Fibroblast of mammary gland (primary cell): ENCODE results near the gene RTKN2.
"Not testable (repeated sequence)": the region's sequence is repeated elsewhere in the genome, so short reads cannot be mapped to it uniquely, and the experiment has no call there.

ENCODE experiments used
- DNase-seq: peaks from one replicate; pipeline ENCODE4 v3.0.0-alpha.2; 2010; ENCODE audit warnings: low read depth
- H3K4me3 ChIP-seq: 2 replicates; pipeline ENCODE4 v1.5.1; 2011; ENCODE audit warnings: low read depth, mild to moderate bottlenecking, low read length, moderate library complexity; ENCODE audit not compliant: control insufficient read depth
- TF ChIP-seq, protein P1 (sequence below): conservative IDR thresholded peaks from 2 replicates; pipeline ENCODE4 v1.5.1; 2011; ENCODE audit warnings: low read depth, low read length, inconsistent platforms; ENCODE audit not compliant: control insufficient read depth, insufficient read depth

The RTKN2 gene

DNA sequence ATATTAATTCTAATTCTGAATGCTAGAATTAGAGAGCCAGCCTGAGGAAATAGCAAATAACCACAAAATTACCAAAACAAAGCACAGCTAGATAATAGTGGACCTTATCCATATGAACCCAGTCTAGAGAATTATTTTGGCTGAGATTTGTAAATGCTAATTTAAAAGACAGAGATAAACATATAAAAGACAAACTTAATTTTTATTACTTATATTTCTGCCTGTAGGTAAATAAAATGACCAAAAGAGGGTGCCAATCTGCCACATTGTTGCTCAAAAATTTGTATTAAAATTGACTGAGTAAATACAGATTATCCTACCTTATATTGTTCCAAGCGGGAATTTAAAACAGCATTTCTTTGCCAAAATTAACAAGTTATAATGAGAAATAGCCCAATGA is 20.2 kb downstream of the RTKN2 start:
- TF ChIP-seq, protein P1, sequence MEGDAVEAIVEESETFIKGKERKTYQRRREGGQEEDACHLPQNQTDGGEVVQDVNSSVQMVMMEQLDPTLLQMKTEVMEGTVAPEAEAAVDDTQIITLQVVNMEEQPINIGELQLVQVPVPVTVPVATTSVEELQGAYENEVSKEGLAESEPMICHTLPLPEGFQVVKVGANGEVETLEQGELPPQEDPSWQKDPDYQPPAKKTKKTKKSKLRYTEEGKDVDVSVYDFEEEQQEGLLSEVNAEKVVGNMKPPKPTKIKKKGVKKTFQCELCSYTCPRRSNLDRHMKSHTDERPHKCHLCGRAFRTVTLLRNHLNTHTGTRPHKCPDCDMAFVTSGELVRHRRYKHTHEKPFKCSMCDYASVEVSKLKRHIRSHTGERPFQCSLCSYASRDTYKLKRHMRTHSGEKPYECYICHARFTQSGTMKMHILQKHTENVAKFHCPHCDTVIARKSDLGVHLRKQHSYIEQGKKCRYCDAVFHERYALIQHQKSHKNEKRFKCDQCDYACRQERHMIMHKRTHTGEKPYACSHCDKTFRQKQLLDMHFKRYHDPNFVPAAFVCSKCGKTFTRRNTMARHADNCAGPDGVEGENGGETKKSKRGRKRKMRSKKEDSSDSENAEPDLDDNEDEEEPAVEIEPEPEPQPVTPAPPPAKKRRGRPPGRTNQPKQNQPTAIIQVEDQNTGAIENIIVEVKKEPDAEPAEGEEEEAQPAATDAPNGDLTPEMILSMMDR = peak; percentile 47
- peak; percentile 49 for DNase-seq
- no peak overlapping the region for H3K4me3 ChIP-seq

DNA sequence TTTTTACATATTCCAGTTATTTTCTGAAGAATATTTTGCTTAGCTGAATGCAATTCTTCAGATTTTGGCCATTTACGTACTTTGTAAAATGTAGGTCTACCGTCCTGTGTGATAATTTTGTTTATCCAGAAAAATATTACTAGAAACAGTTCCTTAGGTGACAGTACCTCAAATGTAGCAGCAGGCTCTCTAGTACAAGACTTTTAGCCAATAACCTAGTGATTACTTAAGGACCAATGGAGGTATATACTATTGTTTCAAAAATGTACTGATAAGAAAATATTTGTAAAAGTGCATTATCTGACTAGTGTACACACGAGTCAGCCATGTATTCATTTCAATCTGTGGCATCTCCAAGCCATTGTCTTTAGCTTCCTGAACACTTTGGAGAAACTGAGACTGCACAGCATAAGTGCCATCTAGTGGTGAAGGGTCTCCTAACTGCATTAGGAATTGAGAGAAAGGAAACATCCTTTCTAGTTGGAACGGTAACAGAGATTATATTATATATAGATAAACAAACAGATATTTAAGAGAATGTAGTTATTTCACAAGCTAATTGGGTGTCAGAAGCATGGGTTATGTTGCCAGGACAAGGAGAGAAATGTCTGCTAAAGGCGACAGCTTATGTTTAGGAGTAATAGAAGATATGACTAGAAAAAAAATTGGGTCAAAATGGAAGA is 23.7 kb downstream of the RTKN2 start:
- TF ChIP-seq, protein P1 = peak; percentile 98
- DNase-seq = peak; percentile 84
- peak overlapping the region; percentile 8 for H3K4me3 ChIP-seq

DNA sequence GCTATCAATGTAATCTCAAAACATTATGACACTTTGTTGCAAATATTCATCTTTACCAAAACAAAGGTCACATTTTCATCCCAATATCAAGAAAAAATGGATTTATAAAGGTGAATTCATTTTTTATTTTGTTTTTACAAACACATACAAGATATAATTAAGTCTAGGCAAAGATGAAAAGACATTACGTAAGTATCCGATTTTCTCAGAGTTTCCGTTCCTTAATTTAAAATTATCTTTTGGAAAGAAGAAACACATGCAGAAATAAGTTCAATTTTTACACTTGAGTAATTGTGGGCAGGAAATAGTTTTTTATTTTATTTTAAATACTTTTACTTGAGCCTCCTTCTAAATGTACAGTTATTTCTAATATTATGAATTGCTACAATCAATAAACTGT is 24.6 kb downstream of the RTKN2 start:
- no peak for DNase-seq
- TF ChIP-seq, protein P1 = no peak
- peak overlapping the region; percentile 55 for H3K4me3 ChIP-seq

DNA sequence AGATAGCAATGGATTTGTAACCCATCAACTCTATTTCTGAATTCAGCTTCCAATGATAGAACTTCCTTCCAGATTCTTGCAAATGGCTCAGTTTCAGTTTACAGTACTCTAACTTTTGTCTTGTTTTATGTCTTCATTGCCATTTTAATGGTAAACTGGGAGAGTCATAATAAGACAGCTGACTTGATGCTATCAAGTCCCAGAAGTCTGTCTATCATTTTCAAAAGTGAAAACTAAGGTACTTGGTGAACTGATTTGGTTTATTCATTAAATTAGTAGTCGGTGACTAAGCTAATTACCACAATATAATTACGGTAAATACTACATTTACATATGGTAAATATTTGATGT is 25.0 kb downstream of the RTKN2 start:
- TF ChIP-seq, protein P1 = no peak
- H3K4me3 ChIP-seq = peak overlapping the region; percentile 55
- DNase-seq = no peak

DNA sequence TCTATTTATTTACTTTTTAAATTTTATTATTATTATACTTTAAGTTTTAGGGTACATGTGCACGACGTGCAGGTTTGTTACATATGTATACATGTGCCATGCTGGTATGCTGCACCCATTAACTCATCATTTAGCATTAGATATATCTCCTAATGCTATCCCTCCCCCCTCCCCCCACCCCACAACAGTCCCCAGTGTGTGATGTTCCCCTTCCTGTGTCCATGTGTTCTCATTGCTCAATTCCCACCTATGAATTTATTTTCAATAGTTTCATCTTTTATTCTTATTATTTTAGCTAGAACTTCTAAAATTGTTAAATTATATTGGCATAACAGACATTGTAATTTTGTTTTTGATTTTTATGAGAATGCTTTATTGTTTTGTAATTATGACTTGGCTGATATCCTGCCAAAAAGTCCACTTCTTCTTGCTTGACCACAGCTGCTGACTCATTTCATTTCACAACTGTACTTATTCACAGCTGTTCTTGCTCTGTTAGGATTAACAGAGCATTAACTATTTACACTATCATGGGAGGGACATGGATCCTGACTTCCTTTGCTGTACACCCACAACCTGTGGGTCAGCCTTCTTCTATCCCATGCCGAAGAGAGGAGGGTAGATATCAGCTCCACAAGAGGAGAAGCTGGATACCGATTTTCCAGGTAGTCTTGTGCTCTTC is 25.5 kb downstream of the RTKN2 start:
- H3K4me3 ChIP-seq = peak overlapping the region; percentile 55
- DNase-seq = peak; percentile 97

DNA sequence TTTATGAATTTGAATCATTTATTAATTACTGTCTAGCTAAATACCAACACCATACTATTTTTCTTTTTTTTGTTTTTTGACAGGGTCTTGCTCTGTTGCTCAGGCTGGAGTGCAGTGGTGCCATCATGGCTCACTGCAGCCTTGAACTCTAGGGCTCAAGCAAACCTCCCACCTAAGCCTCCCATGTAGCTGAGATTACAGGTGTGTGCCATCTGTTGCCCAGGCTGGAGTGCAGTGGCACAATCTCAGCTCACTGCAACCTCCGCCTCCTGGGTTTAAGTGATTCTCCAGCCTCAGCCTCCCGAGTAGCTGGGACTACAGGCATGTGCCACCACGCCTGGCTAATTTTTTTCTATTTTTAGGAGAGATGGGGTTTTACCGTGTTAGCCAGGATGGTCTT is 27.1 kb downstream of the RTKN2 start:
- not testable (repeated sequence) for H3K4me3 ChIP-seq, DNase-seq

DNA sequence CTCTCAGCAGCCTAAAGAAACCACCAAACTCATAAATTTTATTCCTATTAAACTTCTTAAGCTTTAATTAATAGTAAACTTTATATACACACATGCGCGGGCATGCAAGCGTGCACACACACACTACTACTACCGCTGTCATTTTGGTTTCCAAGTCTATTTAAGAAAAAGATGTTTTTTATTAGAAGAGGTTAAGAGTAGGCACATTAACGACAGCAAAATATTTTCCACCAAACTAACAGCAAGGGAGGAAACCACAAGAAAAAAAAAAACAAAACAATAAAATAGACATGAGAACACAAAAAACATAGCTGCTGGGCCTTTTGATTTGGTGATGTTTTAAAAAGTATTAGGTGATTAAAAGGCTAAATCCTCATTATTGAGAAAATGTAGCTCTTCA is 28.6 kb downstream of the RTKN2 start:
- no peak overlapping the region for H3K4me3 ChIP-seq
- peak; percentile 50 for DNase-seq
- TF ChIP-seq, protein P1 = no peak

DNA sequence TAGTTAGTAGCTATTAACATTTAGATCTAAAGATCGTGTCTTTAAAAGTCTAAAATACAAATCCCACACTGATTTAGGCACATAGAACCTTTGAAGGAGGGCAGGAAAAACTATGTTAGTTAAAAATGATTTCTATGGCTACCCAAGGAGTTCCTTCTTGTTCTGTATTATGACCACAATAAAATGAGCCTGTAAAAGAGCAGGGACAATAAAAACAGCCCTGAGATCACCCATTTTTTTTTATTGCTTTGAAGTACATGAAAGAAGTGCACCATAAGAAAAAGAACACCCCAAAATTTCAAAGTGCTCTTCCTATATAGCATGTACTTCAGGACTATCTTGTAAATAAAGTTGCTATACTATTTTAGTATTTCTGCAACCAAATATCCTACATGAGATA is 29.8 kb downstream of the RTKN2 start:
- DNase-seq = no peak
- no peak overlapping the region for H3K4me3 ChIP-seq

More for the DNA sequence above, 29.8 kb downstream of the RTKN2 start:
- TF ChIP-seq, protein P1 = no peak
